Gastroesophageal sphincter (tissue), 4 donors: Measurements from ENCODE around the gene CEP68. TPM values are rescaled to one million over a fixed set of nuclear protein-coding genes. Genes with fewer than 3 reads are reported as not detected.
A peak's percentile ranks its signal among the peaks of the same experiment; 100 is the strongest.

ENCODE experiments used
- ATAC-seq: fragments of 150-250 bp; one replicate; pipeline ENCODE4 v1.9.1; 2016; ENCODE audit warnings: mild to moderate bottlenecking, moderate library complexity
- H3K27ac ChIP-seq, 4 donors: fragments of 200-600 bp; sonication (generic) in 3 of 4; 1 replicate in 3 of 4; 2 replicates in 1 of 4; pipeline ENCODE4 v1.5.1; 2016 to 2019
- H3K27me3 ChIP-seq: fragments of 200-600 bp; sonication (generic); one replicate; pipeline ENCODE4 v1.5.1; 2019
- H3K36me3 ChIP-seq, 2 donors: fragments of 200-600 bp; sonication (generic); one replicate each; pipeline ENCODE4 v1.5.1; 2019; ENCODE audit warnings: control low read depth in 1 of 2
- H3K4me1 ChIP-seq, 3 donors: fragments of 200-600 bp; sonication (generic); 1 replicate in 2 of 3; 2 replicates in 1 of 3; pipeline ENCODE4 v1.5.1; 2016 to 2019; ENCODE audit warnings: control low read depth in 2 of 3
- H3K4me3 ChIP-seq, 2 donors: fragments of 200-600 bp; sonication (generic); one replicate each; pipeline ENCODE4 v1.5.1; 2019; ENCODE audit warnings: mild to moderate bottlenecking in 1 of 2, moderate library complexity in 1 of 2
- H3K9me3 ChIP-seq, 3 donors: fragments of 200-600 bp; sonication (generic); one replicate each; pipeline ENCODE4 v1.5.1; 2017 to 2019; ENCODE audit warnings: control low read depth in 2 of 3
- EP300 ChIP-seq: sonication (generic); formaldehyde crosslinking; IDR thresholded peaks from one replicate; pipeline ENCODE4 v1.6.1; 2017; ENCODE audit warnings: antibody characterized with exemption, mild to moderate bottlenecking
- POLR2A ChIP-seq, 2 donors: fragments of 450-650 bp; IDR thresholded peaks; one replicate each; pipeline ENCODE4 v1.6.1; 2017; ENCODE audit warnings: antibody characterized with exemption in 2 of 2, mild to moderate bottlenecking in 2 of 2, moderate library complexity in 1 of 2
- POLR2AphosphoS5 ChIP-seq: sonication (generic); formaldehyde crosslinking; IDR thresholded peaks from one replicate; pipeline ENCODE4 v1.6.1; 2017; ENCODE audit warnings: antibody characterized with exemption
- WGBS, 2 donors: methylation state at CpG; one replicate each; pipeline ENCODE4 v1.1.5; 2018; ENCODE audit warnings: low coverage in 1 of 2; 5-methylcytosine and 5-hydroxymethylcytosine counted together
- total RNA-seq, 4 donors: library from RNA; depleted of rRNA; stranded (reverse); fragments of >200 nt; gene quantifications; one replicate each; pipeline ENCODE4 v1.1.0, GENCODE V29; 2016
- TF ChIP-seq, protein P1 (sequence below), 4 experiments: fragments of 200-600 bp in 2 of 4; fragments of 450-650 bp in 2 of 4; sonication (generic) in 1 of 4; IDR thresholded peaks; one replicate each; pipeline ENCODE4 v1.5.1; 2017 to 2019; ENCODE audit warnings: antibody characterized with exemption in 4 of 4, mild to moderate bottlenecking in 2 of 4, moderate library complexity in 2 of 4

The CEP68 gene
- total RNA-seq, 4 donors from 2014 or later, result 26.3 to 48.9 (median 30.3) TPM

DNA sequence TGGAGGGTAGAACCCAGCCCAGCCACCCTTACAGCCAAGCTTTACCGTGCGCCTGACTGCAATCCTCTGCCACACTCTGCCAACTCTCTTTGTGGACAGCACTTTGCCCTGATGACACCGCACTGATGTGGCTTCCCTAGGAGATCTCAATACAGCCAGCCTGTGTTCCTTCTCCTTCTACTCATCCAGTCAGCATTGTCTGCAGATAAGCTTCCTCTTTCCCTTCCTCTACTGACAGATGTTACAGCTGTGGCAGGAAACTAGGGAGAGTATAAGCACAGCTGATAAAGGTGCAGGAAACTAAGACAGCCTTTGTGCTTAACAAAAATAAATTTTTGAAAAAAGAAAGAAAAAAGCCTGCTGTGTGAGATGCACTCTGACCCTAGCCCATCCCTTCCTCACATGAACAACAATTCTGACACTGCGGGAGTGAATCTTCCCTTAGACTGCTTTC is 25.0 kb downstream of the CEP68 start:
- WGBS, 2 donors, result 87 to 89% methylated on average over 4 of the region's 4 CpGs
- Histone ChIP-seq H3K27ac (no peak overlapping the region), H3K4me1 (peaks cover 0 to 31% (median 5%) of the 10 kb centered on the region in 3 donors), H3K9me3 (no peaks in the 10 kb centered on the region), H3K4me3 (no peak overlapping the region), H3K27me3 (no peaks in the 10 kb centered on the region), H3K36me3 (peaks cover 9 to 94% of the 10 kb centered on the region in 2 donors)
- peak; percentile 65 for ATAC-seq
- TF ChIP-seq EP300, result no peak
- TF ChIP-seq POLR2A (IDR thresholded peaks at IDR 0.05), result no peak
- TF ChIP-seq, protein P1, sequence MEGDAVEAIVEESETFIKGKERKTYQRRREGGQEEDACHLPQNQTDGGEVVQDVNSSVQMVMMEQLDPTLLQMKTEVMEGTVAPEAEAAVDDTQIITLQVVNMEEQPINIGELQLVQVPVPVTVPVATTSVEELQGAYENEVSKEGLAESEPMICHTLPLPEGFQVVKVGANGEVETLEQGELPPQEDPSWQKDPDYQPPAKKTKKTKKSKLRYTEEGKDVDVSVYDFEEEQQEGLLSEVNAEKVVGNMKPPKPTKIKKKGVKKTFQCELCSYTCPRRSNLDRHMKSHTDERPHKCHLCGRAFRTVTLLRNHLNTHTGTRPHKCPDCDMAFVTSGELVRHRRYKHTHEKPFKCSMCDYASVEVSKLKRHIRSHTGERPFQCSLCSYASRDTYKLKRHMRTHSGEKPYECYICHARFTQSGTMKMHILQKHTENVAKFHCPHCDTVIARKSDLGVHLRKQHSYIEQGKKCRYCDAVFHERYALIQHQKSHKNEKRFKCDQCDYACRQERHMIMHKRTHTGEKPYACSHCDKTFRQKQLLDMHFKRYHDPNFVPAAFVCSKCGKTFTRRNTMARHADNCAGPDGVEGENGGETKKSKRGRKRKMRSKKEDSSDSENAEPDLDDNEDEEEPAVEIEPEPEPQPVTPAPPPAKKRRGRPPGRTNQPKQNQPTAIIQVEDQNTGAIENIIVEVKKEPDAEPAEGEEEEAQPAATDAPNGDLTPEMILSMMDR (IDR thresholded peaks at IDR 0.05), result no peak
- no peak for TF ChIP-seq POLR2AphosphoS5

DNA sequence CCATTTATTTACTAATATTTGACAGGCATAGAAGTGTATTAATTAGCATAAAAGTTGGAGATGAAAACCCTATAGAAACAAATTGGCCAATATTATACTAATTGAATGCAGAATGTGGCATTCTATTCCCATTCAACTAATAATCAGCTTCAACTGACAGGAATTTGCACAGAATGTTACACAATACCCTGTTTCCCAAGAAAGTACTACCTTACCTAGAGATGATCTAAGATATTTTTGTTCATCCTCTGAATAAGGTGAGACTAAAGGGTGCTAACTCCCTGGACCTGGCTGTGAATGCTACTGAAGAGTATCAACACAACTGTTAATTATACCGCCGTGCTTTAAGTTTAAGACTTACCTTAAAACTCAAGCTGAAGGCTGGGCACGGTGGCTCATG is 28.9 kb downstream of the CEP68 start:
- TF ChIP-seq POLR2AphosphoS5 (no peak), POLR2A (IDR thresholded peaks at IDR 0.05) (no peak), EP300 (no peak)
- TF ChIP-seq, protein P1 (IDR thresholded peaks at IDR 0.05), result no peak
- Histone ChIP-seq H3K27me3 (no peaks in the 10 kb centered on the region), H3K4me1 (peaks cover 0 to 40% (median 5%) of the 10 kb centered on the region in 3 donors), H3K36me3 (peaks cover 9 to 91% of the 10 kb centered on the region in 2 donors), H3K27ac (no peak overlapping the region), H3K9me3 (no peaks in the 10 kb centered on the region), H3K4me3 (no peak overlapping the region)
- 80 to 100% methylated on average over 2 to 3 of the region's 3 CpGs for WGBS, 2 donors
- ATAC-seq, result no peak

DNA sequence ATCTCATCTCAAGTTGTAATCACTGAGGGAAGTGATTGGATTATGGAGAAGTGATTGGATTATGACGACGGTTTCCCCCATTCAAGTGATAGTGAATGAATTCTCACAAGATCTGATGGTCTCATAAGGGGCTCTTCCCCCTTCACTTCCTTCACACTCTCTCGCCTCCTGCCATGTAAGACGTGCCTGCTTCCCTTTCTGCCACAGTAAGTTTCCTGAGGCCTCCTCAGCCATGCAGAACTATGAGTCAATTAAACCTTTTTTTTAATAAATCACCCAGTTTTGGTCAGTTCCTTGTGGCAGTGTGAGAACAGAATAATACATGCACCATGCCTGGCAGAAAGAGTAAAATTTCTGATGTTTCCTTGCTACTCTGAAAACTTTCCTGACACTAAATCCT is 36.6 kb downstream of the CEP68 start:
- Histone ChIP-seq H3K27me3 (no peaks in the 10 kb centered on the region), H3K36me3 (peaks cover 0 to 95% of the 10 kb centered on the region in 2 donors), H3K4me3 (no peak overlapping the region)

DNA sequence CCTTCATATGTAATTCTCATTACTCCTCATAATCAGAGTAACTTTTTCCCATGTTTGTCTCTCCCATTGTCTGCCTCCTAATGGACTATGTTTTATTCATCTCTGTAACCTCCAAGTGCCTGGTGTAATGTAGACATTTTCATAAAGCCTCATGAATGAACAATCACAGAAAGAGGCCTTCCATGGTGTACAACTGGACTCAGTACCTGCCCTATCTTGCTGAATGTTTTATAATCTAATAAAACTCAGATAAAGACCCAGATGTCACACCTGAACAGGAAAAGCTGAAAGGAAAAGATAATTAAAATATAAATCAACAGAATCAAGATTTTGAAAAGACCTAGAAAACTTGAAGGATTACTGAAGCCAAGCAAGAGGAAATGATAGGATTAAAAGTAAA is 37.0 kb downstream of the CEP68 start:
- no peak overlapping the region for H3K27ac ChIP-seq
- no peak overlapping the region for H3K4me3 ChIP-seq
- TF ChIP-seq, protein P1 (IDR thresholded peaks at IDR 0.05), result no peak
- TF ChIP-seq EP300 (no peak), POLR2AphosphoS5 (no peak), POLR2A (IDR thresholded peaks at IDR 0.05) (no peak)
- H3K9me3 ChIP-seq, result no peaks in the 10 kb centered on the region
- H3K27me3 ChIP-seq, result no peaks in the 10 kb centered on the region
- ATAC-seq, result no peak
- peaks cover 0 to 94% of the 10 kb centered on the region in 2 donors for H3K36me3 ChIP-seq
- peaks cover 0 to 21% (median 0%) of the 10 kb centered on the region in 3 donors for H3K4me1 ChIP-seq

More for the DNA sequence above, 36.6 kb downstream of the CEP68 start:
- TF ChIP-seq EP300 (no peak), POLR2A (IDR thresholded peaks at IDR 0.05) (no peak), POLR2AphosphoS5 (no peak)
- TF ChIP-seq, protein P1 (IDR thresholded peaks at IDR 0.05), result no peak
- no peaks in the 10 kb centered on the region for H3K9me3 ChIP-seq
- no peak for ATAC-seq
- H3K27ac ChIP-seq, result no peak overlapping the region
- 92 to 93% methylated on average over 4 of the region's 4 CpGs for WGBS, 2 donors
- peaks cover 0 to 25% (median 0%) of the 10 kb centered on the region in 3 donors for H3K4me1 ChIP-seq

DNA sequence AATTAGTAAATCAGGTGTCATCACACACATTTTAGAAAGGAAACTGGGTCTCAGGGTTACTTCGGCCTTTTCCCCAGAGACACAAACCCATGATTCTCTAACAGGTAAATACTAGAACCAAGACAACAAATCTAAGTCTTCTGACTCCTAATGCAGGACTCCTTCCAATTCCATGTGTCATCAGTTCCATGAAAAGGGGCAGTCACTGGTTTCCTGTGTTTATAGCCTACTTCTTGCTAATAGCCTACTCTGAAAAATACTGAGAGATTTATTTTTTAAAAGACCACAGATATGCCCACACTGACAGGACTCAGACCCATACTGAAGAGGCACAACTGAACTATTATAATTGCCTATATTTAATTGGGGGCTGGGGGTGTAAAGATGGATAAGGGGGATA is 40.7 kb downstream of the CEP68 start:
- no peak for TF ChIP-seq EP300
- TF ChIP-seq, protein P1 (IDR thresholded peaks at IDR 0.05), result no peak
- no peak for TF ChIP-seq POLR2A (IDR thresholded peaks at IDR 0.05)
- TF ChIP-seq POLR2AphosphoS5, result no peak
- Histone ChIP-seq H3K27ac (no peak overlapping the region), H3K27me3 (no peaks in the 10 kb centered on the region), H3K9me3 (no peaks in the 10 kb centered on the region), H3K4me1 (peaks cover 0 to 9% (median 0%) of the 10 kb centered on the region in 3 donors), H3K36me3 (peaks cover 0 to 93% of the 10 kb centered on the region in 2 donors), H3K4me3 (no peak overlapping the region)
- WGBS, 2 donors, result 67 to 91% methylated on average over 1 of the region's 1 CpG
- ATAC-seq, result no peak
